ENCODE results near the gene TMEM151B.

The TMEM151B gene

DNA sequence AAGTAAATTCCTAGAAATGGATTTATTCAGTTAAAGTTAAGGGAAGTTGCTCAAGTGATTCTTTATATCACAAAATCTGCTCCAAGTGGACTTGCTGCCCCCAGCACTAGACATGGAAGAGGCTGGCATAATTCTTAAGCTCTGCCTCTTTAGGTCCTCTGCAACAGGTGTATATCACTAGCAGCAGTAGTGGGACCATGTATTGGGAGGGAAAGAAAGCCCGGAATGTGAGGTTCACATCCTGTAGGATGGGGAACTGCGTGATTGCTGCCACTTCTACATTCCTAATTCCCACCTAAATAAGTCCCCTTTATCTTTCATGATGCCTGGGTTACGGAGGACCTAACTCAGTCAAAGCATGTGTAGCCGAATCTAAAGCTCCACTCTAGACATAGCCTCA is 85.4 kb downstream of the TMEM151B start:
- TF ChIP-seq, protein P1, sequence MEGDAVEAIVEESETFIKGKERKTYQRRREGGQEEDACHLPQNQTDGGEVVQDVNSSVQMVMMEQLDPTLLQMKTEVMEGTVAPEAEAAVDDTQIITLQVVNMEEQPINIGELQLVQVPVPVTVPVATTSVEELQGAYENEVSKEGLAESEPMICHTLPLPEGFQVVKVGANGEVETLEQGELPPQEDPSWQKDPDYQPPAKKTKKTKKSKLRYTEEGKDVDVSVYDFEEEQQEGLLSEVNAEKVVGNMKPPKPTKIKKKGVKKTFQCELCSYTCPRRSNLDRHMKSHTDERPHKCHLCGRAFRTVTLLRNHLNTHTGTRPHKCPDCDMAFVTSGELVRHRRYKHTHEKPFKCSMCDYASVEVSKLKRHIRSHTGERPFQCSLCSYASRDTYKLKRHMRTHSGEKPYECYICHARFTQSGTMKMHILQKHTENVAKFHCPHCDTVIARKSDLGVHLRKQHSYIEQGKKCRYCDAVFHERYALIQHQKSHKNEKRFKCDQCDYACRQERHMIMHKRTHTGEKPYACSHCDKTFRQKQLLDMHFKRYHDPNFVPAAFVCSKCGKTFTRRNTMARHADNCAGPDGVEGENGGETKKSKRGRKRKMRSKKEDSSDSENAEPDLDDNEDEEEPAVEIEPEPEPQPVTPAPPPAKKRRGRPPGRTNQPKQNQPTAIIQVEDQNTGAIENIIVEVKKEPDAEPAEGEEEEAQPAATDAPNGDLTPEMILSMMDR (IDR thresholded peaks at IDR 0.05): no peak

- TF ChIP-seq, protein P1 (IDR thresholded peaks at IDR 0.05): no peak
These were observed 86.2 kb downstream of the TMEM151B start for GRCh38 chr6:44356487-44356886.
